Transverse colon (tissue), 4 donors: ENCODE measurements around the gene SNRPA1.

ENCODE experiments used
- CTCF ChIP-seq, 5 experiments: fragments of 200-600 bp in 3 of 5; fragments of 450-650 bp in 2 of 5; sonication (generic) in 3 of 5; IDR thresholded peaks; 1 replicate in 2 of 5; 2 replicates in 3 of 5; pipeline ENCODE4 v1.5.1; 2016 to 2017; ENCODE audit warnings: antibody characterized with exemption in 5 of 5, inconsistent platforms in 3 of 5, mild to moderate bottlenecking in 2 of 5, moderate library complexity in 1 of 5
- POLR2AphosphoS5 ChIP-seq, 3 donors: sonication (generic); formaldehyde crosslinking; IDR thresholded peaks; one replicate each; pipeline ENCODE4 v1.6.1; 2016; ENCODE audit warnings: antibody characterized with exemption in 3 of 3

GRCh38 chr15:101240358-101240757, 54.7 kb downstream of the SNRPA1 start:
- TF ChIP-seq POLR2AphosphoS5 (IDR thresholded peaks at IDR 0.05) (peak in 1 of 3 donors; percentile 16), CTCF (IDR thresholded peaks at IDR 0.05) (no peak)
